WTC11 (cell line): ENCODE results near the gene DHRS9. TPM values are rescaled to one million over a fixed set of nuclear protein-coding genes. Genes with fewer than 3 reads are reported as not detected.

Experiments used
- ERG ChIP-seq: fragments of 250-450 bp; sonication (Bioruptor Pico); IDR thresholded peaks from 2 replicates; pipeline ENCODE4 v1.8.0; 2021; ENCODE audit warnings: mild to moderate bottlenecking
- FOXP4 ChIP-seq: sonication (generic); formaldehyde crosslinking; IDR thresholded peaks from 2 replicates; pipeline ENCODE4 v1.8.0; 2022; ENCODE audit warnings: mild to moderate bottlenecking, missing genetic modification reagents
- GTF2I ChIP-seq: fragments of 250-450 bp; sonication (Bioruptor Pico); conservative IDR thresholded peaks from 2 replicates; pipeline ENCODE4 v1.4.0; 2021; ENCODE audit warnings: mild to moderate bottlenecking
- JAZF1 ChIP-seq: fragments of 250-450 bp; sonication (Bioruptor Pico); IDR thresholded peaks from 2 replicates; pipeline ENCODE4 v1.9.0; 2021; ENCODE audit warnings: moderate library complexity, mild to moderate bottlenecking, inconsistent platforms
- PREB ChIP-seq: sonication (generic); formaldehyde crosslinking; IDR thresholded peaks from 2 replicates; pipeline ENCODE4 v1.8.1; 2022; ENCODE audit warnings: mild to moderate bottlenecking, missing genetic modification reagents, moderate library complexity, borderline replicate concordance
- RELA ChIP-seq: sonication (generic); formaldehyde crosslinking; IDR thresholded peaks from 2 replicates; pipeline ENCODE4 v1.8.1; 2022; ENCODE audit warnings: missing genetic modification reagents, mild to moderate bottlenecking, borderline replicate concordance
- STAT6 ChIP-seq: sonication (generic); formaldehyde crosslinking; conservative IDR thresholded peaks from 2 replicates; pipeline ENCODE4 v1.8.1; 2023; ENCODE audit warnings: mild to moderate bottlenecking, low read depth, missing genetic modification reagents, moderate library complexity
- ZNF219 ChIP-seq: sonication (generic); formaldehyde crosslinking; IDR thresholded peaks from 2 replicates; pipeline ENCODE4 v1.8.0; 2023; ENCODE audit warnings: missing genetic modification reagents, mild to moderate bottlenecking, borderline replicate concordance
- ZNF281 ChIP-seq: sonication (generic); formaldehyde crosslinking; IDR thresholded peaks from 2 replicates; pipeline ENCODE4 v1.8.0; 2023; ENCODE audit warnings: mild to moderate bottlenecking, missing genetic modification reagents
- ZNF423 ChIP-seq: fragments of 250-450 bp; sonication (Bioruptor Pico); IDR thresholded peaks from 2 replicates; pipeline ENCODE4 v2.1.2; 2022; ENCODE audit warnings: mild to moderate bottlenecking, moderate library complexity
- ZNF532 ChIP-seq: fragments of 250-450 bp; sonication (Bioruptor Pico); IDR thresholded peaks from 2 replicates; pipeline ENCODE4 v1.9.0; 2021; ENCODE audit warnings: mild to moderate bottlenecking, borderline replicate concordance
- ZNF671 ChIP-seq: fragments of 250-450 bp; sonication (Bioruptor Pico); IDR thresholded peaks from 2 replicates; pipeline ENCODE4 v1.8.0; 2021; ENCODE audit warnings: mild to moderate bottlenecking
- total RNA-seq: library from RNA; stranded (reverse); gene quantifications from 3 replicates; pipeline ENCODE4 v1.2.3, GENCODE V29; 2021

The DHRS9 gene
- total RNA-seq, 1 experiment from 2014 or later = not detected

GRCh38 chr2:169107645-169108044, 38.3 kb downstream of the DHRS9 start (continued):
- TF ChIP-seq ZNF532 = no peak
- TF ChIP-seq ZNF423 (CRISPR knock-in tag) = no peak
- no peak for TF ChIP-seq PREB (CRISPR knock-in tag)
- TF ChIP-seq ZNF281 (CRISPR knock-in tag) = no peak
- TF ChIP-seq ZNF219 (CRISPR knock-in tag) = no peak
- TF ChIP-seq ZNF671 (CRISPR knock-in tag) = no peak
- no peak for TF ChIP-seq FOXP4 (CRISPR knock-in tag)
- TF ChIP-seq GTF2I (CRISPR knock-in tag) = no peak
- no peak for TF ChIP-seq JAZF1 (CRISPR knock-in tag)
- no peak for TF ChIP-seq ERG (CRISPR knock-in tag)
- TF ChIP-seq STAT6 (CRISPR knock-in tag) = no peak
- TF ChIP-seq RELA (CRISPR knock-in tag) = no peak
